SK-N-SH treated with all-trans-retinoic acid at 6 μM for 48 hours (cell line): ENCODE measurements around the gene EXOC4.

Experiments
- BACH2 ChIP-seq: fragments of 250-450 bp; sonication (Bioruptor Pico); IDR thresholded peaks from 2 replicates; pipeline ENCODE4 v1.9.0; 2021; ENCODE audit warnings: mild to moderate bottlenecking, borderline replicate concordance
- PATZ1 ChIP-seq: fragments of 250-450 bp; sonication (Bioruptor Pico); IDR thresholded peaks from 2 replicates; pipeline ENCODE4 v1.8.0; 2020; ENCODE audit warnings: mild to moderate bottlenecking, moderate library complexity, borderline replicate concordance
- SNAI2 ChIP-seq: fragments of 250-450 bp; sonication (Bioruptor Pico); IDR thresholded peaks from 2 replicates; pipeline ENCODE4 v1.5.0; 2020; ENCODE audit warnings: mild to moderate bottlenecking, moderate library complexity
- TCF4 ChIP-seq: fragments of 250-450 bp; sonication (Bioruptor Pico); IDR thresholded peaks from 2 replicates; pipeline ENCODE4 v1.8.0; 2021; ENCODE audit warnings: mild to moderate bottlenecking, moderate library complexity, borderline replicate concordance
- ZFP30 ChIP-seq: fragments of 450-650 bp; formaldehyde crosslinking; IDR thresholded peaks from 2 replicates; pipeline ENCODE4 v1.5.0; 2022; ENCODE audit warnings: mild to moderate bottlenecking, moderate library complexity
- TF ChIP-seq, protein P1 (sequence below): fragments of 250-450 bp; sonication (Bioruptor Pico); IDR thresholded peaks from 2 replicates; pipeline ENCODE4 v1.5.1; 2020; ENCODE audit warnings: low read depth, mild to moderate bottlenecking, moderate library complexity

GRCh38 chr7:133522501-133522900 lies 269.6 kb downstream of the EXOC4 start:
- TF ChIP-seq PATZ1 (CRISPR knock-in tag) (no peak), ZFP30 (CRISPR knock-in tag) (no peak), BACH2 (CRISPR knock-in tag) (no peak), TCF4 (no peak), SNAI2 (CRISPR knock-in tag) (no peak)
- TF ChIP-seq, protein P1, sequence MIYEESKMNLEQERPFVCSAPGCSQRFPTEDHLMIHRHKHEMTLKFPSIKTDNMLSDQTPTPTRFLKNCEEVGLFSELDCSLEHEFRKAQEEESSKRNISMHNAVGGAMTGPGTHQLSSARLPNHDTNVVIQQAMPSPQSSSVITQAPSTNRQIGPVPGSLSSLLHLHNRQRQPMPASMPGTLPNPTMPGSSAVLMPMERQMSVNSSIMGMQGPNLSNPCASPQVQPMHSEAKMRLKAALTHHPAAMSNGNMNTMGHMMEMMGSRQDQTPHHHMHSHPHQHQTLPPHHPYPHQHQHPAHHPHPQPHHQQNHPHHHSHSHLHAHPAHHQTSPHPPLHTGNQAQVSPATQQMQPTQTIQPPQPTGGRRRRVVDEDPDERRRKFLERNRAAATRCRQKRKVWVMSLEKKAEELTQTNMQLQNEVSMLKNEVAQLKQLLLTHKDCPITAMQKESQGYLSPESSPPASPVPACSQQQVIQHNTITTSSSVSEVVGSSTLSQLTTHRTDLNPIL (CRISPR knock-in tag): no peak
